Measurements from ENCODE around the gene KCNMB2. TPM values are rescaled to one million over a fixed set of nuclear protein-coding genes. Genes with fewer than 3 reads are reported as not detected.

KCNMB2 gene
- polyA plus RNA-seq, 3 donors: 23.8 to 28.5 (median 27.8) TPM

GRCh38 chr3:178822722-178823121 is 286.5 kb downstream of the KCNMB2 start:
- DNase-seq (ENCODE audit: extremely low read depth in 1 of 11, low read depth in 9 of 11, low spot score in 4 of 11): no peak

- no peak for DNase-seq (ENCODE audit: extremely low read depth in 1 of 11, low read depth in 9 of 11, low spot score in 4 of 11)
Measured at GRCh38 chr3:178823150-178823549, 286.9 kb downstream of the KCNMB2 start.

- peak in 6 of 11 donors; percentile 2 to 36 (median 14) for DNase-seq (ENCODE audit: extremely low read depth in 1 of 11, low read depth in 9 of 11, low spot score in 4 of 11)
Measured at GRCh38 chr3:178823591-178824246, 287.5 kb downstream of the KCNMB2 start.

DNA sequence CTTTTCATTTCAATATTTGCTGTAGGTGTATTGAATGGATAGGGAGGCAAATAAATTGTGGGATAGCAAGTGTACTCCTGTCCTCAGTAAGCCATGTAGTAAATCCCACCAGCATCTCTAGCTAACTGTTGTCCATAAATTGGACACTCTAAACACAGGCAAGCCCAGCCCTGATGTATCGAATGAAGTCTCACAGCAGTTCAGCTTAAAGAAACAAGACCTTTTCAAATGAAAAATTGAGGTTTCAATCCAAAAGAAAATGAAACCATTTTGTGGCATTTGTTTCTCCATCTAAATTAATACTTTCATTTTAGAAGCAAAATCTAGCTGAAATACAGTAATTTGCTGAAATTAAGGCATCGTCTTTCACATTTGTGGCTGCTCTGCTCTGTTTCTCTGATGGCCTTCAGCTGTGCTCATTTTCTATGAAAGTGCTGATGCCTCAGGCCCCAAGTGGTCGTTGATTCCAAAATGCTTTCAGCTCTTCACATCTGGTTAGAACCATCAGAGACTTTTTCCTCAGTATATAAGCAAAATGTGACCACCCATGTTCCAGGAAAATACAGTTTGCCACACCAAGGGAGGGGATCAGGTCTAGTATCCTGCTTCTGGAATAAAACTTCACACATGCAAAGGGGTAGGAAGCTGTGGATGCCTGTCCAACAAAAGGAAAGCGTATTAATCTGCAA is 290.3 kb downstream of the KCNMB2 start:
- peak in 1 of 11 donors; percentile 23 for DNase-seq (ENCODE audit: extremely low read depth in 1 of 11, low read depth in 9 of 11, low spot score in 4 of 11)

GRCh38 chr3:178827285-178827856 is 291.1 kb downstream of the KCNMB2 start:
- no peak for DNase-seq (ENCODE audit: extremely low read depth in 1 of 11, low read depth in 9 of 11, low spot score in 4 of 11)

GRCh38 chr3:178833695-178834094 is 297.5 kb downstream of the KCNMB2 start:
- DNase-seq (ENCODE audit: extremely low read depth in 1 of 11, low read depth in 9 of 11, low spot score in 4 of 11): no peak

DNA sequence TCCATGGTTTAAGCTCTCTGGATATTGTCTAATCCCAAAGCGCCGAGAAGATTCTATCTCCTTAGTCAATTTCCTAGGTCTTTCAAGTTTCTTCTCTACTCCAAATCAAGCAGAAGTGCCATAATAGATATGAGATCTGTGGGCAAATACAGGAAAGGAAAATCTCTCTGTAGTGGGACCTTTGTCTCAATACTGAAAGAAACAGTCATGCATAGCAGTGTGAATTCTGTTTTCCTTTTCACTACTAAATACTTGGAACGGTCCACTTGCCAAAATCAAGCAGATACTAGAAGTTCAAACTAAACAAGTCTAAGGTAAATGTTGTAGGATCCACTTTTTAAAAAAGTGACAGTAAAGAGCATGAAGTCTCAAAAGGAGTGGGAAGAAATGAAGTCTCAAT is 298.8 kb downstream of the KCNMB2 start:
- no peak for DNase-seq (ENCODE audit: extremely low read depth in 1 of 11, low read depth in 9 of 11, low spot score in 4 of 11)

DNA sequence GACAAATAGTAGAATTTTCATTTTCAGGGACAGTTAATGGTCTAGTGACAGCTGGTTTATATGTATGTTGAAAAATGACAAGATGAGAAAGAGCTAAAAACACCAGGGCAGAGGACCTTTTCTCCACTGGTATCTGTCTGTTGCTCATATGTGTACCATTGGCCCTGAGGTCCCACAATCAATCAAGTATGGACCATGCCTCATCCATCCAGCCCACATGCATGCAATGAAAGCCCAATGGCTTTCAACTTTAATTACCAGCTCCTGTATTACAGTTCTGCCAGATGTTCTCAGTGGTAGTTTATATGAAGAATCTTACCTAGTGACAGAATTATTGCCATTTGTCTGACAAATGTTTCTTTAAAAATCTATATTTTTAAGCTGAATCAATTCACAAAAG is 301.3 kb downstream of the KCNMB2 start:
- no peak for DNase-seq (ENCODE audit: extremely low read depth in 1 of 11, low read depth in 9 of 11, low spot score in 4 of 11)

DNA sequence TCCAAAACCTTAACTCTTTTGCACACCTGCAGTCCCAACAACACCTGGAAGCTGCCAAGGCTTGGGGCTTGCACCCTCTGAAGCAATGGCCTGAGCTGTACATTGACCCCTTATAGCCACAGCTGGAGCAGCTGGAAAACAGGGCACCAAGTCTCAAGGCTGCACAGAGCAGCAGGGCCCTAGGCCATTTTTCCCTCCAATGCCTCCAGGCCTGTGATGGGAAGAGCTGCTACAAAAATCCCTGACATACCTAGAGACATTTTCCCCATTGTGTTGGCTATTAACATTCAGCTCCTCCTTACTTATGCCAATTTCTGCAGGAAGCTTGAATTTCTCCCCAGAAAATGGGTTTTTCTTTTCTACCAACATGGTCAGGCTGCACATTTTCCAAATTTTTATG is 304.4 kb downstream of the KCNMB2 start:
- no peak for DNase-seq (ENCODE audit: extremely low read depth in 1 of 11, low read depth in 9 of 11, low spot score in 4 of 11)

- DNase-seq (ENCODE audit: extremely low read depth in 1 of 11, low read depth in 9 of 11, low spot score in 4 of 11): no peak
Measured at GRCh38 chr3:178841011-178841410, 304.8 kb downstream of the KCNMB2 start.

DNA sequence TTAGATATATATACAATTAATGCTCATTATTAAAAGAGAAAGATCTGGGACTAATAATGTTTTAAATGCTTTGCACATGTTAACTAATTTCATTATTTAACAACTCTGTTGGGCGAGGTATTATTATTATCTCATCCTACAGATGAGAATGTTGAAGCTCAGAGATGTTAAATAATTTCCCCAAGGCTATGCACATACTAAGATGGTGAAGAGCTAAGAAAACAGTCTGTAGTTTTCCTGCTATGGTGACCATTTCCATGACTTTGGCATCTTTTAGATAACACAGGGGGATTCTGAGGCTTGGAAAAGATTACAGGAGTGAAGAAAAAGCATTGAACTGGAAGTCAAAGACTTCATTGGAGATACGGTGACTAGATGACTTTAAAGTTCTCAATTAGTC is 308.7 kb downstream of the KCNMB2 start:
- no peak for DNase-seq (ENCODE audit: extremely low read depth in 1 of 11, low read depth in 9 of 11, low spot score in 4 of 11)

DNA sequence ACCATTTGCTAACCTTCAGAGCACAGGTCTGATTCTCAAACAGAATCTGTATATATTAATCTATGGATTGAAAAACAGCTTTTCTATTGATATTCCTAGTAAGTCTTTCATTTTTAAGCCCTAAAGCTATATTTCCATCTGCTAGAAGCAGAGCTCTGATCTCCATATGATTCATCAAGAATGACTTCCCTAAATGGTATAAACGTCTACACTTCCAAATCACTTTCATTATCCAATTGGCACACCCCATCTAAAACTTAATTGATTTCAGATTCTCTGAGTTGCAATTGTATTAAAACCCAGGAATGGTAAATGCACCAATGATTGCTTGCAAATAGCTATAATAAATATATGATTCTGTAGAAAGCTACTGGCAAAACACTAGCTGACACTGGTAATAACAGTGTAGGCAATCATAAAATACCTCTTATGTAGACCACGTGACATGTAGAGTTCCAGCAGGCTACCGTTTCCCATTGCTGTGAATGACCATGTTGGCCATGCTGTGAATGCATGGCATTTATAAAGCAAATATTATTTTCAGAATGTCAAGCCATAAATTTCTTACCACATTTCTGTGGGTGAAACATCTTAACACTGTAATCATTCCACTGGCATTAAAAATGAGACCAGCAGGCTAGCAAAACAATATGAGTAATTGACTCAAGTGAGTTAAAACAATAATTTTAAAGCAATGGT is 309.3 kb downstream of the KCNMB2 start:
- no peak for DNase-seq (ENCODE audit: extremely low read depth in 1 of 11, low read depth in 9 of 11, low spot score in 4 of 11)

DNA sequence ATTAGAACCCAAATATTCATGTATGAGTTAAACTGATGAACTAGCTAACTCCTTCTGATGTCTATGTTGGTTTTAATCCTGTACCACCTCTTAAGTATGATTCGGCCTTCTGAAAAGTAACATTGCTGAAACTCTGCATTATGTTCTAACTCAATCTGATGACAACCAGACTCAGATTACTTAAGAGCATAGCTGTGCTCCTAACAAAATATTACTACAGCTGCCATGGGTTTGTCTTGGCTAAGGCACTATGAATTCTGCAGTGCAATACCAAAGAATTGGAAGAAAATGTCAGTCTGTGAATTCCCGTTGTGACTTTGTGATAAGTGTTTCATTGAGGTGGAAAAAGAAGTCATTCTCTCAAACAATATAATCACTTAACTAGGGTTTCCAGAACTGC is 311.0 kb downstream of the KCNMB2 start:
- DNase-seq (ENCODE audit: extremely low read depth in 1 of 11, low read depth in 9 of 11, low spot score in 4 of 11): peak in 2 of 11 donors; percentile 9 to 32

- peak in 2 of 11 donors; percentile 13 to 31 for DNase-seq (ENCODE audit: extremely low read depth in 1 of 11, low read depth in 9 of 11, low spot score in 4 of 11)
Measured at GRCh38 chr3:178849199-178849910, 313.1 kb downstream of the KCNMB2 start.

DNA sequence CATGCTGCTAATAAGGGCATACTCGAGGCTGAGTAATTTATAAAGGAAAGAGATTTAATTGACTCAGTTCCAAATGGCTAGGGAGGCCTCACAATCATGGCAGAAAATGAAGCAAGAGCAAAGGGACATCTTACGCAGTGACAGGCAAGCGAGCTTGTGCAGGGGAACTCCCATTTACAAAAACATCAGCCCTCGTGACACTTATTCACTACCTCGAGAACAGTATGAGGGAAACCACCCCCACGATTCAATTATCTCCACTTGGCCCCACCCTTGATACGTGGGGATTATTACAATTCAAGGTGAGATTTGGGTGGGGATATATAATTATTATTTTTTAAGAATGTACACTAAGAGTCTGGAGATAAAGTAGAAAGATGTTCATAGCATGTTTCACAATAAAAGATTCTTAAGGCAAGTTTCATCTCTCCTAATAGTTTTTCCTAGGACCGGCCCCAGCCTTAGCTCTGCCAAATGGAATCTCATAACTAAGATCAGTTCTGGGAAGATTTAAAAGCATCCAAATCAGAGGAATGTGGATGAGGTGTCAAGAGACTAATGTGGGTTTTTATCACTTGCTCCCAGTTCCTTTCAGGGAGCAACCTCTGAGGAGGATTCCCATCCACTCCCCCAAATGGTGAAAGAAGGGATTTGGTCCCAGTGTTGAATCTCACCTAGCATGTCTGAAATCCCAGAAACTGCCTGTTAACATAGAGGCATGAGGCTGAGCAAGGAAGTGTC is 314.4 kb downstream of the KCNMB2 start:
- DNase-seq (ENCODE audit: extremely low read depth in 1 of 11, low read depth in 9 of 11, low spot score in 4 of 11): no peak

- no peak for DNase-seq (ENCODE audit: extremely low read depth in 1 of 11, low read depth in 9 of 11, low spot score in 4 of 11)
Measured at GRCh38 chr3:178851564-178851963, 315.3 kb downstream of the KCNMB2 start.

DNA sequence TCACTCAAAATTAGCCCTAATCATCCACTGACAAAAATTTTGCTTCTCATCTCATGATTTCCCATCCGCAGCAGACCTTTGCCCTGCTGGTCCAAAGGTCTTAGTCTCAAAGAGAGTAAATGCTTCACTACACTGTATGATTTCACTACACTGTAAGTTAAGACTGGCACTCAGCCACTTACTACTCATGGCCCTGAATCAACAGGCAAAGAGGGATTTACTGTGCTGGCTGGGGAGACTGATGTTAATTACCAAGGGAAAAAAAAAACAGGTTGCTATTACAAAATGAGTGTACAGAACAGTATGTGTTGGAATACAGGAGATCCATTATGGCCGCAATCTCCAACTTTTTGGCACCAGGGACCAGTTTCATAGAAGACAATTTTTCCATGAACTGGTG is 320.6 kb downstream of the KCNMB2 start:
- peak in 1 of 11 donors; percentile 28 for DNase-seq (ENCODE audit: extremely low read depth in 1 of 11, low read depth in 9 of 11, low spot score in 4 of 11)

DNA sequence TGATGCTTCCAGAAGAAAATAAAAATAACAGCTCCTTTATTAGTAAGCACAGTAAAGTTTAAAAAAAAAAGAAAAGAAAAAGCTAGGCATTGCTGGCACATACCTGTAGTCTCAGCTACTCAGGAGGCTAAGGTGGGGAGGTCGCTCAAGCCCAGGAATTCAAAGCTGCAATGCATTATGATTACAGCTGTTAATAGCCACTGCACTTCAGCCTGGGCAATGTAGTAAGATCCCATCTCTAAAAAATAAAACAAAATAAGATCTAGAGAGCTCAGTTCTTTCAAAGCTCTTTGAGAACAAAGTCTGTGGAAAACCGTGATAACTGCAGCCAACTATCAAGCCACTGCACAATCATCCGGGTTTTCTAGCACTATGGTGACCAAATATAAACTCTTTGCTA is 323.1 kb downstream of the KCNMB2 start:
- no peak for DNase-seq (ENCODE audit: extremely low read depth in 1 of 11, low read depth in 9 of 11, low spot score in 4 of 11)
